DOHH2 (cell line): ENCODE data around the gene MSGN1.
"Not testable (repeated sequence)": the region's sequence is repeated elsewhere in the genome, so short reads cannot be mapped to it uniquely, and the experiment has no call there.

Experiments used
- H3F3A ChIP-seq: fragments of 200-600 bp; sonication (generic), shearing (Covaris generic); 2 replicates; pipeline ENCODE4 v1.6.0; 2016; ENCODE audit warnings: antibody characterized with exemption, mild to moderate bottlenecking; ENCODE audit not compliant: control insufficient read depth, insufficient read depth
- H3K27ac ChIP-seq: fragments of 200-600 bp; sonication (generic); 2 replicates; pipeline ENCODE4 v1.5.1; 2014; ENCODE audit warnings: low read depth, mild to moderate bottlenecking, low read length, moderate library complexity
- H3K27me3 ChIP-seq: fragments of 200-600 bp; sonication (generic); 2 replicates; pipeline ENCODE4 v1.6.1; 2014; ENCODE audit warnings: mild to moderate bottlenecking, low read length, mixed read lengths; ENCODE audit not compliant: control insufficient read depth
- H3K36me3 ChIP-seq: fragments of 200-600 bp; sonication (generic); 2 replicates; pipeline ENCODE4 v1.6.1; 2014; ENCODE audit warnings: mild to moderate bottlenecking, low read length, moderate library complexity, mixed read lengths; ENCODE audit not compliant: control insufficient read depth
- H3K4me1 ChIP-seq: fragments of 200-600 bp; sonication (generic); 2 replicates; pipeline ENCODE4 v1.6.1; 2014; ENCODE audit warnings: mild to moderate bottlenecking, low read length, mixed read lengths; ENCODE audit not compliant: control insufficient read depth
- H3K4me2 ChIP-seq: fragments of 200-600 bp; sonication (generic); 2 replicates; pipeline ENCODE4 v1.6.0; 2014; ENCODE audit warnings: mild to moderate bottlenecking, low read length, moderate library complexity
- H3K4me3 ChIP-seq: fragments of 200-600 bp; sonication (generic); 2 replicates; pipeline ENCODE4 v1.5.1; 2014; ENCODE audit warnings: mild to moderate bottlenecking, low read length, mixed read lengths
- H3K79me2 ChIP-seq: fragments of 200-600 bp; sonication (generic); 2 replicates; pipeline ENCODE4 v1.6.1; 2014; ENCODE audit warnings: mild to moderate bottlenecking, low read length, mixed read lengths; ENCODE audit not compliant: control insufficient read depth
- H3K9me2 ChIP-seq: fragments of 200-600 bp; sonication (generic); replicated peaks from 2 replicates; pipeline ENCODE4 v1.6.1; 2014; ENCODE audit warnings: mild to moderate bottlenecking, low read length, mixed read lengths; ENCODE audit not compliant: control insufficient read depth
- H3K9me3 ChIP-seq: fragments of 200-600 bp; sonication (generic); 2 replicates; pipeline ENCODE4 v1.6.1; 2014; ENCODE audit warnings: antibody characterized with exemption, low read length, mixed read lengths; ENCODE audit not compliant: control insufficient read depth, insufficient read depth
- H4K20me1 ChIP-seq: fragments of 200-600 bp; sonication (generic); 2 replicates; pipeline ENCODE4 v1.6.0; 2014; ENCODE audit warnings: low read depth, mild to moderate bottlenecking, antibody characterized with exemption, low read length, moderate library complexity; ENCODE audit not compliant: control insufficient read depth, insufficient read depth
- CTCF ChIP-seq: fragments of 200-600 bp; sonication (generic); IDR thresholded peaks from one replicate; pipeline ENCODE4 v1.5.1; 2014; ENCODE audit warnings: antibody characterized with exemption, mild to moderate bottlenecking, low read depth, low read length; ENCODE audit not compliant: poor library complexity, severe bottlenecking
- EZH2phosphoT487 ChIP-seq: fragments of 200-600 bp; sonication (generic); IDR thresholded peaks from 2 replicates; pipeline ENCODE4 v1.6.1; 2017; ENCODE audit warnings: borderline replicate concordance, mild to moderate bottlenecking, antibody characterized with exemption, low read length, moderate library complexity, mixed read lengths

MSGN1 gene

GRCh38 chr2:17821080-17821479, 4.8 kb downstream of the MSGN1 start:
- no peaks in the 10 kb centered on the region for H3K9me2 ChIP-seq
- no peaks in the 10 kb centered on the region for H3K9me3 ChIP-seq
- no peak overlapping the region for H3K4me2 ChIP-seq
- H3K79me2 ChIP-seq = no peaks in the 10 kb centered on the region
- no peak overlapping the region for H3K4me3 ChIP-seq
- peaks cover 24% of the 10 kb centered on the region for H3K4me1 ChIP-seq
- H3K27me3 ChIP-seq = no peaks in the 10 kb centered on the region
- H3F3A ChIP-seq = no peaks in the 10 kb centered on the region
- no peak overlapping the region for H3K27ac ChIP-seq
- TF ChIP-seq EZH2phosphoT487 (no peak), CTCF (no peak)
- no peaks in the 10 kb centered on the region for H4K20me1 ChIP-seq
- no peaks in the 10 kb centered on the region for H3K36me3 ChIP-seq

GRCh38 chr2:17821535-17822444, 5.5 kb downstream of the MSGN1 start:
- Histone ChIP-seq H3K9me2 (no peaks in the 10 kb centered on the region), H3K79me2 (no peaks in the 10 kb centered on the region), H3K4me2 (peak overlapping the region; percentile 42), H3K4me1 (peaks cover 24% of the 10 kb centered on the region), H3K9me3 (no peaks in the 10 kb centered on the region), H4K20me1 (no peaks in the 10 kb centered on the region), H3K27ac (no peak overlapping the region), H3F3A (no peaks in the 10 kb centered on the region), H3K36me3 (no peaks in the 10 kb centered on the region), H3K4me3 (no peak overlapping the region), H3K27me3 (no peaks in the 10 kb centered on the region)
- TF ChIP-seq EZH2phosphoT487 (no peak), CTCF (no peak)

GRCh38 chr2:17822445-17823117, 6.3 kb downstream of the MSGN1 start:
- Histone ChIP-seq H3K27ac (no peak overlapping the region), H3K4me3 (no peak overlapping the region), H3F3A (no peaks in the 10 kb centered on the region), H3K27me3 (no peaks in the 10 kb centered on the region), H3K79me2 (no peaks in the 10 kb centered on the region), H3K9me2 (no peaks in the 10 kb centered on the region), H3K4me2 (peak overlapping the region; percentile 42), H4K20me1 (no peaks in the 10 kb centered on the region), H3K4me1 (peaks cover 24% of the 10 kb centered on the region), H3K9me3 (no peaks in the 10 kb centered on the region), H3K36me3 (no peaks in the 10 kb centered on the region)
- TF ChIP-seq CTCF (no peak), EZH2phosphoT487 (no peak)

GRCh38 chr2:17823646-17824045, 7.4 kb downstream of the MSGN1 start:
- not testable (repeated sequence) for H3K36me3 ChIP-seq, H3K9me2 ChIP-seq, H3K4me3 ChIP-seq, H3K27me3 ChIP-seq, H3K27ac ChIP-seq, H3K79me2 ChIP-seq, H3K9me3 ChIP-seq, H3F3A ChIP-seq, H4K20me1 ChIP-seq, H3K4me2 ChIP-seq
- H3K4me1 ChIP-seq = peaks cover 24% of the 10 kb centered on the region
